GM23248 (cell line): ENCODE measurements around the gene HLA-E.
A peak's percentile ranks its signal among the peaks of the same experiment; 100 is the strongest.

Experiments
- EZH2 ChIP-seq: fragments of 200-600 bp; sonication (generic); IDR thresholded peaks from 2 replicates; pipeline ENCODE4 v1.6.1; 2018; ENCODE audit warnings: antibody characterized with exemption, mild to moderate bottlenecking; ENCODE audit not compliant: insufficient read depth, poor library complexity, severe bottlenecking
- EZH2phosphoT487 ChIP-seq: fragments of 200-600 bp; sonication (generic); IDR thresholded peaks from 2 replicates; pipeline ENCODE4 v1.6.1; 2018; ENCODE audit warnings: antibody characterized with exemption, moderate library complexity, mild to moderate bottlenecking, low read depth; ENCODE audit not compliant: insufficient read depth

GRCh38 chr6:30463242-30463641, 26.1 kb upstream of the HLA-E start:
- TF ChIP-seq EZH2 (peak; percentile 56), EZH2phosphoT487 (no peak)
